Mesothelial cell of epicardium (in vitro differentiated cells): ENCODE results near the gene PLCB1. TPM values are rescaled to one million over a fixed set of nuclear protein-coding genes. Genes with fewer than 3 reads are reported as not detected.

Source experiments
- DNase-seq, 2 experiments: peaks; one replicate each; pipeline ENCODE4 v3.0.0; 2021; ENCODE audit warnings: low spot score in 2 of 2; ENCODE audit not compliant: unreplicated experiment in 2 of 2
- H3K27ac Mint-ChIP-seq: 2 replicates; pipeline ENCODE4 v1.8.0; 2021; ENCODE audit warnings: mixed read lengths
- H3K27me3 Mint-ChIP-seq: 2 replicates; pipeline ENCODE4 v1.8.0; 2021; ENCODE audit warnings: low read depth, mixed read lengths
- H3K36me3 Mint-ChIP-seq: 2 replicates; pipeline ENCODE4 v1.8.0; 2021; ENCODE audit warnings: mixed read lengths
- H3K4me1 Mint-ChIP-seq: 2 replicates; pipeline ENCODE4 v1.8.0; 2021; ENCODE audit warnings: mixed read lengths
- H3K4me3 Mint-ChIP-seq: 2 replicates; pipeline ENCODE4 v1.8.0; 2021; ENCODE audit warnings: mild to moderate bottlenecking, moderate library complexity, mixed read lengths
- H3K9me3 Mint-ChIP-seq: 2 replicates; pipeline ENCODE4 v1.8.0; 2021; ENCODE audit warnings: mixed read lengths
- total RNA-seq: library from RNA; stranded (reverse); gene quantifications from 3 replicates; pipeline ENCODE4 v1.2.1, GENCODE V29; 2021
- TF ChIP-seq, protein P1 (sequence below): fragments of 200-600 bp; sonication (generic); IDR thresholded peaks from one replicate; pipeline ENCODE4 v1.5.0; 2021; ENCODE audit warnings: antibody characterized with exemption; ENCODE audit not compliant: unreplicated experiment

PLCB1 gene
- total RNA-seq, 1 donor from 2014 or later = 41.5 TPM

DNA sequence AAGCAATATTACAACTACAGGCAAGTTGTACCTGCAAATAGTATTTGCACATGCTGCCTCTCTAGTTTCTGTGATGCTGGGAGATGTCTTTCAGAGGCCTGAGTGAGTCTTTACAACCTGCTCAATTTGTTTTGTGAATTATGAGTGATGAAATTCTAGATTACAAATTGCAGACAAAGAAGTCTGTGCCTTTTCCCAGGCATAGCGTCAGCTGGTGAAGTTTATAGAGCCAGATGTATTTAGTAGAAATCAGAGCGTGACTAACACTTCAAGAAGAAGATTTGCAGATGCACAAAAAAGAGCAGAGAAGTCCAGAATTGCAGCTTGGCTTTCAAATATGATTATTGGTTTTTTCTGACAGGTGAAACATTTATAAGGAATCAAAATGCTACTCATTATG is 289.9 kb downstream of the PLCB1 start:
- no peak for DNase-seq
- no peaks in the 10 kb centered on the region for H3K27me3 Mint-ChIP-seq

DNA sequence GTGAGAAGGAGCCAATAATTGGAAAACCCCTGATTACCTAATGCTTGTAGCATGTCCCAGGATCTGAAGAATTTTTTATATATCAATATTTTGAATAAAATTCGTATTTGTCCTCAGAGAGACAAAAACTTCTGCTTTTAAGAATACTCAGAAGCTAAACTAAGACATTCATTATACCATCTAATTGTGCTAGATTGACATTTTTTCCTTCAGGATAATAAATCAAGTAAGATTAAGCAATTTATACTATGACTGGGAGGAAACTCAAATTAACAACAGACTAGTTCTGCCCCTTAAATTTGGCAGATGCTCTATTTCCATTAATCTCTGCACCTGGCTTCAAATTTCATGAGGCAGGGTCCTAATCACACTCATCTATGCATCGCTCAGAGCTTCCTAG is 291.4 kb downstream of the PLCB1 start:
- Mint-ChIP-seq H3K27me3 (no peaks in the 10 kb centered on the region), H3K4me1 (peaks cover 15% of the 10 kb centered on the region), H3K27ac (no peak overlapping the region), H3K9me3 (no peaks in the 10 kb centered on the region), H3K4me3 (no peak overlapping the region), H3K36me3 (no peaks in the 10 kb centered on the region)
- DNase-seq = no peak
- TF ChIP-seq, protein P1, sequence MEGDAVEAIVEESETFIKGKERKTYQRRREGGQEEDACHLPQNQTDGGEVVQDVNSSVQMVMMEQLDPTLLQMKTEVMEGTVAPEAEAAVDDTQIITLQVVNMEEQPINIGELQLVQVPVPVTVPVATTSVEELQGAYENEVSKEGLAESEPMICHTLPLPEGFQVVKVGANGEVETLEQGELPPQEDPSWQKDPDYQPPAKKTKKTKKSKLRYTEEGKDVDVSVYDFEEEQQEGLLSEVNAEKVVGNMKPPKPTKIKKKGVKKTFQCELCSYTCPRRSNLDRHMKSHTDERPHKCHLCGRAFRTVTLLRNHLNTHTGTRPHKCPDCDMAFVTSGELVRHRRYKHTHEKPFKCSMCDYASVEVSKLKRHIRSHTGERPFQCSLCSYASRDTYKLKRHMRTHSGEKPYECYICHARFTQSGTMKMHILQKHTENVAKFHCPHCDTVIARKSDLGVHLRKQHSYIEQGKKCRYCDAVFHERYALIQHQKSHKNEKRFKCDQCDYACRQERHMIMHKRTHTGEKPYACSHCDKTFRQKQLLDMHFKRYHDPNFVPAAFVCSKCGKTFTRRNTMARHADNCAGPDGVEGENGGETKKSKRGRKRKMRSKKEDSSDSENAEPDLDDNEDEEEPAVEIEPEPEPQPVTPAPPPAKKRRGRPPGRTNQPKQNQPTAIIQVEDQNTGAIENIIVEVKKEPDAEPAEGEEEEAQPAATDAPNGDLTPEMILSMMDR = no peak

More for the DNA sequence above, 289.9 kb downstream of the PLCB1 start:
- H3K36me3 Mint-ChIP-seq = no peaks in the 10 kb centered on the region
- TF ChIP-seq, protein P1 = no peak
- no peak overlapping the region for H3K27ac Mint-ChIP-seq
- H3K9me3 Mint-ChIP-seq = no peaks in the 10 kb centered on the region
- no peak overlapping the region for H3K4me3 Mint-ChIP-seq
- H3K4me1 Mint-ChIP-seq = peaks cover 8% of the 10 kb centered on the region

DNA sequence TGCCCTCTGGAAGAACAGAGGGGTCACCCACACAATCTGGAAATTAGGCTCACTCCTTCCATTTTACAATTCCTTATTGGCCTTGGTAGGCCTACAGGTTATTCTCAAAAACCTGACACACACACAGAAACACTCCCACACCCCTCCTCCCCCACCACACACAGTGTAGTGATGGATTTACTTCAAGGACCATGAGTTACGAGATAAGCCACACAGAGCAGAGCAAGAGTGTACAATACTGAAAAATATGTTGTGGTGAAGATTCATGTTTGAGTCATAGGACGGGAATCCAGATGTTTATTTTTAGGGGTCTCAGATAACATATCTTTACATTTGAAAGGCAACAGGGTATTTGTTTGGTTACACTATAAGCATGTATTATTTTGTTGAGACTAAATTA is 291.9 kb downstream of the PLCB1 start:
- no peaks in the 10 kb centered on the region for H3K9me3 Mint-ChIP-seq
- TF ChIP-seq, protein P1 = no peak
- no peak overlapping the region for H3K4me3 Mint-ChIP-seq
- H3K36me3 Mint-ChIP-seq = no peaks in the 10 kb centered on the region
- no peak overlapping the region for H3K27ac Mint-ChIP-seq
- H3K27me3 Mint-ChIP-seq = no peaks in the 10 kb centered on the region
- peaks cover 15% of the 10 kb centered on the region for H3K4me1 Mint-ChIP-seq
- no peak for DNase-seq

DNA sequence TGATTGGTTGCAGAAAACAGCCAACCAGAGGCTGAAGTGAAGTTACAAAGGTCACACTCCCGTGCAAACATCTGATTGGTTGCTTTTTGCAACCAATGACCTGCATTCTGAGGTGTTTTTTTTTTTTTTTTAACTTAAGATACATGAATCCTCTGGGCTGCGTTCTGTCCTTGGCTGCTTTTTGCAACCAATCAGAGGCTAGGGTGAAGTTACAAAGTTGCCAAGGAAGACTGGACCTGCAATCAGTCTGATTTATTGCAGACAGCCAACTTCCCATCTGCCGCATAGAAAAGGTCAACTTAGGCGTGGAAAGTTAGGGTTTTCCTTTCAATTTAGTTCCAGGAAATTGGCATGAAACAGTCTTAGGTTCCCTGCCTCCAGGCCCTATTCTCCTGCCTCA is 292.9 kb downstream of the PLCB1 start:
- Mint-ChIP-seq H3K27ac (no peak overlapping the region), H3K27me3 (no peaks in the 10 kb centered on the region), H3K36me3 (no peaks in the 10 kb centered on the region), H3K4me3 (no peak overlapping the region), H3K9me3 (no peaks in the 10 kb centered on the region), H3K4me1 (peaks cover 15% of the 10 kb centered on the region)
- TF ChIP-seq, protein P1 = no peak
- no peak for DNase-seq

DNA sequence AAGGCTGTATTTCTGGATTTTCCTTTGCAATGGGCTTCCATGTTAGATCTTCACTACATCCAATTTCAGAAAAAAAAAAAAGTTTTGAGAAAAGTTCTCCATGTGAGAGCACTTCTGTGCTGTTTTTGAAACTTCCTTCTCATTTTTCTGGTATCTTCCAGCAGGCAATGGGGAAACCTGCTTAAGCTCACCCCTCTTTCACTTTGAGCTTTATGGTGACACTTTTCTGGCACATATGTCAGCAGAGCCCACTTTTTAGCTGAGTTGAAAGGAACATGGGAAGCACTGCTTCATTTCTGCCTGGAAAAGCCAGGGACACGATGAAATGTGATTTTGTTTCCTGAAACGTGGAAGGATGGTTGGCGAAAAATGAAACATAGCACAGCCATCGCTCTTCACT is 293.7 kb downstream of the PLCB1 start:
- no peak overlapping the region for H3K27ac Mint-ChIP-seq
- DNase-seq = no peak
- no peaks in the 10 kb centered on the region for H3K27me3 Mint-ChIP-seq
- no peaks in the 10 kb centered on the region for H3K9me3 Mint-ChIP-seq
- no peaks in the 10 kb centered on the region for H3K36me3 Mint-ChIP-seq
- no peak overlapping the region for H3K4me3 Mint-ChIP-seq
- TF ChIP-seq, protein P1 = no peak
- peaks cover 15% of the 10 kb centered on the region for H3K4me1 Mint-ChIP-seq

DNA sequence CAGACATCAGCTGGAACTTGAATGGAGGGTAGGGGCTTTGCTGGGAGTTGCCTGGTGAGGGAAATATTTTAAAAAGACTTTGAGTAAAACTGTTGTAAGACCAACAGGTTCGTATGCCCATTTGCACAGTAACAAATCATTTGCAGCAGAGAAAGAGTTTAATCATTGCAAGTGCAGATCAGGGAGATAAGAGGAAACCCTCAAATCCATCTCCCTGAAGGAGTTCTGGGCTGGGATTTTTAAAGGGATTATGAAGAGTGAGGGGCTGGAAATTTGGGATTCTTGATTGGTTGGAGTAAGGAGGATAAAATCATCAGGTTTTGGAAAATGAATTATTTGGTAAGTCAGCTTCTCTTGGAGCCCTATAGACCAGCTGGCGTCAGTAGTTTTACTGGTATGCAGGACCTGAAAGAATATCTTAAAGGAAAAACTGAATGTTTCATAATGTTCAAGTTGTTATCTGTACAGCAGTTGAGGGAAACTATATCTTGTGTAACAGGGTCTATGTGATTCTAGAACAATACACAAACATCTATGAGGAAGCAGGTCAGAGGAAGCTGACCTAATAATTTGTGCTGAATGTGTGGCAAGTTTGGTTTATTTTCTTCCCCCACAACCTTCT is 295.5 kb downstream of the PLCB1 start:
- no peak overlapping the region for H3K27ac Mint-ChIP-seq

More for the DNA sequence above, 295.5 kb downstream of the PLCB1 start:
- Mint-ChIP-seq H3K27me3 (no peaks in the 10 kb centered on the region), H3K4me1 (peaks cover 27% of the 10 kb centered on the region), H3K36me3 (no peaks in the 10 kb centered on the region), H3K9me3 (no peaks in the 10 kb centered on the region), H3K4me3 (no peak overlapping the region)
- TF ChIP-seq, protein P1 = no peak
- DNase-seq = no peak
